Skeletal muscle tissue (tissue), 4 donors: ENCODE data around the gene MRPL50. TPM values are rescaled to one million over a fixed set of nuclear protein-coding genes. Genes with fewer than 3 reads are reported as not detected.
"Not testable (repeated sequence)": the region's sequence is repeated elsewhere in the genome, so short reads cannot be mapped to it uniquely, and the experiment has no call there.

Source experiments
- H3K27ac ChIP-seq: one replicate; pipeline ENCODE4 v1.7.0; 2013; ENCODE audit warnings: mild to moderate bottlenecking, low read depth, low read length, inconsistent platforms
- H3K27me3 ChIP-seq, 3 donors: one replicate each; pipeline ENCODE4 v1.7.0; 2013; ENCODE audit warnings: low read length in 3 of 3; ENCODE audit not compliant: control insufficient read depth in 3 of 3, insufficient read depth in 3 of 3
- H3K36me3 ChIP-seq, 3 donors: one replicate each; pipeline ENCODE4 v1.7.0; 2013; ENCODE audit warnings: low read length in 3 of 3; ENCODE audit not compliant: control insufficient read depth in 3 of 3, insufficient read depth in 3 of 3
- H3K4me1 ChIP-seq, 3 donors: one replicate each; pipeline ENCODE4 v1.7.0; 2013; ENCODE audit warnings: low read length in 3 of 3, mild to moderate bottlenecking in 3 of 3; ENCODE audit not compliant: control insufficient read depth in 3 of 3, insufficient read depth in 3 of 3
- H3K4me3 ChIP-seq, 3 donors: one replicate each; pipeline ENCODE4 v1.7.0; 2013; ENCODE audit warnings: low read length in 3 of 3
- H3K9ac ChIP-seq, 3 donors: one replicate each; pipeline ENCODE4 v1.7.0; 2013; ENCODE audit warnings: low read length in 3 of 3, mild to moderate bottlenecking in 3 of 3, moderate library complexity in 2 of 3, low read depth in 1 of 3
- H3K9me3 ChIP-seq, 3 donors: one replicate each; pipeline ENCODE4 v1.7.0; 2013; ENCODE audit warnings: low read length in 3 of 3; ENCODE audit not compliant: control insufficient read depth in 3 of 3
- total RNA-seq: library from RNA; depleted of rRNA; stranded (reverse); fragments of >200 nt; gene quantifications from one replicate; pipeline ENCODE4 v1.2.3, GENCODE V29; 2014
- donor health status: Osteomylitis.

MRPL50 gene
- total RNA-seq, 1 donor from 2014 or later = 17.2 TPM

- Histone ChIP-seq H3K27ac (peak overlapping the region; percentile 89), H3K27me3 (no peaks in the 10 kb centered on the region), H3K36me3 (peaks cover 33 to 49% (median 47%) of the 10 kb centered on the region in 3 donors), H3K4me3 (peak overlapping the region; percentile 74 to 98 (median 76)), H3K9ac (peak overlapping the region in 1 of 3 donors; percentile 97), H3K4me1 (peaks cover 10 to 26% (median 20%) of the 10 kb centered on the region in 3 donors), H3K9me3 (peaks cover 0 to 7% (median 0%) of the 10 kb centered on the region in 3 donors)
Observed at GRCh38 chr9:101400120-101400519, 1.7 kb upstream of the MRPL50 start.

GRCh38 chr9:101399643-101399970 lies 1.2 kb upstream of the MRPL50 start:
- H3K27ac ChIP-seq = peak overlapping the region; percentile 89
- H3K9ac ChIP-seq = peak overlapping the region; percentile 85 to 97 (median 88)
- H3K4me1 ChIP-seq = peaks cover 10 to 26% (median 20%) of the 10 kb centered on the region in 3 donors
- peaks cover 27 to 44% (median 42%) of the 10 kb centered on the region in 3 donors for H3K36me3 ChIP-seq
- peak overlapping the region; percentile 74 to 98 (median 76) for H3K4me3 ChIP-seq
- peaks cover 0 to 4% (median 0%) of the 10 kb centered on the region in 3 donors for H3K9me3 ChIP-seq
- H3K27me3 ChIP-seq = no peaks in the 10 kb centered on the region

DNA sequence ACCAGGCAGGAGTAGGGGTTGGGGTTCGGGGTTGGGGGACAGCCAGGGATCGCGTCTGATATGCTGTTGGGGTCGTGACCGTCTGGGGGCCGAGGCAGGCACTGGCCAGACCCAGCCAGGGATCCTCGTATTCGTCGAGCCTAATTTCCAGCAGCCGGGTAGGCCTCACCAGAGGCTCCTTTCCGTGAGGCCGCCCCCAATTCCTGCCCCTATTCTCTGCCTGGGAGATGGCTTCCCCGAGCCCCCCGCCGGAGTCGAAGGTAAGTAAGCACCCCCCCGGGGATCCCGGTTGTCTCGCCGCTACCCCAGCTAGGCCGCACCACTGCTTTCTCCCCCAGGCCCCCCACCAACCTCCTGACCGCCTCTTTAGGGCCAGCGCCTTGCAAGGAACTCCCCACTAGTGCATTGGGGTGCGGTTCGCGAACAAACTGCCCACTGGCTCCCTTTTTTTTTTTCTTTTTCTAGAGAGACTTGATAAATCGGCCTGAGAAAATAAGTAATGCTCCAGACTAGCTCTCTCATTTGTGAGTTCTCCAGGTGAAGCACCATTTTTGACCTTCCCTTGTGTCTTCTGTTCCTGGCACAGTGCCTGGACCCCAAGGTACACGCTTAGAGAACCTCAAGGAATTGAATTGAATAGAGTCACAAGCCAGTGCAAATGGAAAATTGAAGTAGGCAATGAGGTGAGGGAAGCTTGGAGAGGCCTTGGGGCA lies 668 bp upstream of the MRPL50 start:
- H3K9me3 ChIP-seq = peaks cover 0 to 3% (median 0%) of the 10 kb centered on the region in 3 donors
- peak overlapping the region; percentile 74 to 98 (median 76) for H3K4me3 ChIP-seq
- peak overlapping the region; percentile 85 to 97 (median 88) for H3K9ac ChIP-seq
- peaks cover 26 to 39% (median 37%) of the 10 kb centered on the region in 3 donors for H3K36me3 ChIP-seq
- H3K27ac ChIP-seq = peak overlapping the region; percentile 89
- H3K4me1 ChIP-seq = peaks cover 10 to 26% (median 20%) of the 10 kb centered on the region in 3 donors
- no peaks in the 10 kb centered on the region for H3K27me3 ChIP-seq

- no peaks in the 10 kb centered on the region for H3K9me3 ChIP-seq
- H3K27ac ChIP-seq = peak overlapping the region; percentile 89
- H3K27me3 ChIP-seq = no peaks in the 10 kb centered on the region
- peaks cover 10 to 26% (median 20%) of the 10 kb centered on the region in 3 donors for H3K4me1 ChIP-seq
- peaks cover 13 to 25% (median 23%) of the 10 kb centered on the region in 3 donors for H3K36me3 ChIP-seq
- peak overlapping the region; percentile 80 to 98 (median 91) for H3K9ac ChIP-seq
- H3K4me3 ChIP-seq = peak overlapping the region; percentile 70 to 98 (median 90)
Observed at GRCh38 chr9:101397746-101398067, 711 bp downstream of the MRPL50 start.

- no peaks in the 10 kb centered on the region for H3K9me3 ChIP-seq
Observed at GRCh38 chr9:101394687-101395086, 3.7 kb downstream of the MRPL50 start.

DNA sequence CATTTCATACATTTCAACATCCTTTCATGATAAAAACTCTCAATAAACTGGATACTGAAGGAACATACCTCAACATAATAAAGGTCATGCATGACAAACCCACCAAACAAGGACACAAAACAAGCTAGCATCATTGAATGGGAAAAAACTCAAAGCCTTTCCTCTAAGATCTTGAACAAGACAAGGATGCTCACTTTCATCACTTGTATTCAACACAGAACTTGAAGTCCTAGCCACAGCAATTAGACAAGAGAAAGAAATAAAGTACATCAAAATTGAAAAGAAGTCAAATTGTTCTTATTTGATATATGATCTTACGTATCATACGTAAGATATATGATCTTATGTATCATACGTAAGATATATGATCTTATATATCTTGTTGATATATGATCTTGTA lies 5.3 kb downstream of the MRPL50 start:
- Histone ChIP-seq H3K36me3 (peaks cover 0 to 18% (median 12%) of the 10 kb centered on the region in 3 donors), H3K4me1 (peaks cover 0 to 11% (median 9%) of the 10 kb centered on the region in 3 donors), H3K4me3 (no peak overlapping the region), H3K9ac (no peak overlapping the region), H3K27me3 (no peaks in the 10 kb centered on the region), H3K27ac (no peak overlapping the region), H3K9me3 (no peaks in the 10 kb centered on the region)

More at GRCh38 chr9:101394687-101395086, 3.7 kb downstream of the MRPL50 start:
- Histone ChIP-seq H3K9ac (no peak overlapping the region), H3K4me3 (no peak overlapping the region), H3K4me1 (peaks cover 2 to 18% (median 12%) of the 10 kb centered on the region in 3 donors), H3K36me3 (peaks cover 0 to 12% (median 7%) of the 10 kb centered on the region in 3 donors), H3K27ac (no peak overlapping the region), H3K27me3 (no peaks in the 10 kb centered on the region)

- Histone ChIP-seq H3K4me3 (no peak overlapping the region), H3K36me3 (peaks cover 0 to 18% (median 12%) of the 10 kb centered on the region in 3 donors), H3K9me3 (no peaks in the 10 kb centered on the region)
Observed at GRCh38 chr9:101388507-101388993, 9.9 kb downstream of the MRPL50 start.

GRCh38 chr9:101387871-101388506 lies 10.4 kb downstream of the MRPL50 start:
- H3K36me3 ChIP-seq = peaks cover 0 to 18% (median 12%) of the 10 kb centered on the region in 3 donors
- H3K27me3 ChIP-seq = no peaks in the 10 kb centered on the region
- H3K9me3 ChIP-seq = no peaks in the 10 kb centered on the region
- H3K27ac ChIP-seq = no peak overlapping the region
- H3K4me3 ChIP-seq = no peak overlapping the region
- H3K4me1 ChIP-seq = no peaks in the 10 kb centered on the region
- H3K9ac ChIP-seq = no peak overlapping the region

More at GRCh38 chr9:101388507-101388993, 9.9 kb downstream of the MRPL50 start:
- Histone ChIP-seq H3K27me3 (no peaks in the 10 kb centered on the region), H3K9ac (no peak overlapping the region), H3K27ac (no peak overlapping the region), H3K4me1 (no peaks in the 10 kb centered on the region)

- H3K36me3 ChIP-seq, H3K9me3 ChIP-seq, H3K4me3 ChIP-seq, H3K27me3 ChIP-seq, H3K4me1 ChIP-seq, H3K27ac ChIP-seq, H3K9ac ChIP-seq: not testable (repeated sequence)
Observed at GRCh38 chr9:101384873-101385536, 13.4 kb downstream of the MRPL50 start, which contains the start of gene BAAT. Gene BAAT, minus strand, starts transcription at chr9:101385006. Its CDS starts 13,602 bp downstream, at chr9:101371404.
